HG02938 (cell line): ENCODE data around the gene FLRT3.

ENCODE experiments used
- ATAC-seq: cut with Tn5 transposase; IDR thresholded peaks from one replicate; pipeline ENCODE4 v1.9.1; 2021; ENCODE audit warnings: mild to moderate bottlenecking, moderate library complexity; ENCODE audit not compliant: unreplicated experiment

The FLRT3 gene

DNA sequence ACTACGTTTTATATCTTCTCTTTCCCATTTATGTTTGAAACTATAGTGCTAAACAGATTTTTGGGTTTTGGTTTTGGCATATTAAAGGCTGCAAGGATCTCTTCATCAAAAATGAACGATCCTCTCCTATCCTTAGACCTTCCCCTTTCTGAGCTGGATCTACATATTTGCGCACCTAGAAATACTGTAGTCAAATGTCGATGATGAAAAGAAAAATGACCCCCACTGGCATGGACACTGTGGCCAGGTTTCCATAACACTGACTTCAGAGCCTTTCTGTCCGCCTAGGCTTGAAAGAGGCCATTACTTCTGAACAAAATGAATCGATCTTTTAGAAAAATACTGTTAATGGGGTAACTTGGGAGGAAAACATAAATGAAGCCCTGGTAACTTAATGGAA is 5.8 kb downstream of the FLRT3 start:
- no peak for ATAC-seq

DNA sequence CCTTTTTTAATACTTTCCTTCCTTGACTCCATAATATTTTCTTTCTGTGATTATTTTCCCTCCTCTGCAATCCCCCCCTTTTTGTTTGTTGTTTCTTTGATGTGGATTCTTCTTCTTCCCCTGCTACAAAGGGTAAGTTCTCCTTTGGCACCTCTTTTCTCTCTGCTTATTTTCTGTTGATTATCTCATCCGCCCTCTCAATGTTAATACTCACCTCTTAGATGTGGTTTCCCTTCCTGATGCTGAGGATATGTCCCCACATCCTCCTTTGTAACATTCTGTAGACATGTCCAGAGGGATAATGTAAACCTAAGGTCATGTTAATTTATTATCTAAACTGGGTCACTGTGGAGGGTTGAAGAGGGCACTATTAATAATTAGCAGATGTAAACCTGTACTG is 17.7 kb downstream of the FLRT3 start:
- no peak for ATAC-seq

DNA sequence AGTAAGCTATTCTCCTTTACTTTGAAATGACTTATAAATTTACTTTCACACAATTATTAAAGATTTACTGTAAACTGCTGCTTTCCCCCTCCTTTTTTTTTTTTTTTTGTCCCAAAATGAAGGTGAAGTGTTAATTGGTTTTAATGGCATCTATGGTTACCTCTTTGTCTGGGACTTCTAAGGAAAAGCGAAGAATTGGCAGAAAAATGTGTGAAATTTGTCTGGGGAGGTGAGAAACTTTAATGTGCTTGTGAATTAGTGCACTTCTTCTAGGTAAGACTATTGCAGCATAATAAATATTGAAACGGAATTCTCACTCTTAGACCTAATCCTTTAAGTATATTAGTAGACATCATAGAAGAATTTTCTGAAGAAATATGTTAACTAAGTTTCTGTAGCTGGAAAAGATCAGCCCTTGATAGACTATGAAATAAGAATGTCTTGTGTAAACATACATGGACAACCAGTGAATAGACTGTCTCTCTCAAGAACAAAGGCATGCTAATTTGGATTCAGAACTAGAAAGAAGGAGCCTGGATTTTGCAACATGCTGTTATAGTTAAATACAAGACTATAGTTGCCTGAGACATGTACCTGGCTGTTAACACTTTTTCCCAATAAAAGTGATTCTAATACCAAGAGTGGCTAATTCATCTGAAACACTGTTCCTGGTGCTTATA is 23.9 kb downstream of the FLRT3 start:
- ATAC-seq: no peak

DNA sequence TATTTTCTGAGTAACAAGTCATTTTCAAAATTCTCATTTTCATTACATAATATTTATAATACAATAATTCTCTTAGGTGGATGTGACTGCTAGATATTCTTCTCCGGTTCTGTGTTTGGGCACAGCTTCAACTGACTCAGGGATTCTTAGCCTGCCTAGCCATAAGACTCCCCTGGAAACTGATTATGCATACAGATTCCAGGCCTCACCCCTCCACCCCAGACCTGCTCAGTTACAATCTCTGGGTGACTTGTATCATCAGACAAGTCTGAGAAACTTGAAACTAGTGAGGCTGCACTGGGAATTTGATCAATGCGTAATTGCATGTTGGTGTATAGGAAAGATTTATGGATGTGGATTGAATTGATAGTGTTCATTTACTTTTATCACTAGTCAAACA is 25.4 kb downstream of the FLRT3 start:
- no peak for ATAC-seq

DNA sequence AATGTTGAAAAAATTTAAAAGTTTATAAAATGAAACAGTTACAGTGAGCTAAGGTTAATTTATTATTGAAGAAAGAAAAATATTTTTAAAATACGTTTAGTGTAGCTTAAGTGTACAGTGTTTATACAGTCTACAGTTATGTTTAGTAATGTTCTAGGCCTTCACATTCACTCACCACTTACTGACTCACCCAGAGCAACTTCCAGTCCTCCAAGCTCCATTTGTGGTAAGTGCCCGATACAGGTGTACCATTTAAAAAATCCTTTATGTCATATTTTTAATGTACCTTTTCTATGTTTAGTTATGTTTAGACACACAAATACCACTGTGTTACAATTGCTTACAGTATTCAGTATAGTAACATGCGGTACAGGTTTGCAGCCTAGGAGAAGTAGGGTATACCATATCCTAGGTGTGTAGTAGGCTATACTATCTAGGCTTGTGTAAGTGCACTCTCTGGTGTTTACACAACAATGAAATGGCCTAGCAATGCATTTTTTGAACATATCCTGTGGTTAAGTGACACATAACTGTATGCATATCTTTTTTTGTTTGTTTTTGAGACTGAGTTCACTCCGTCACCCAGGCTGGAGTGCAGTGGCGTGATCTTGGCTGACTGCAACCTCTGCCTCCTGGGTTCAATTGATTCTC is 26.3 kb downstream of the FLRT3 start:
- no peak for ATAC-seq

DNA sequence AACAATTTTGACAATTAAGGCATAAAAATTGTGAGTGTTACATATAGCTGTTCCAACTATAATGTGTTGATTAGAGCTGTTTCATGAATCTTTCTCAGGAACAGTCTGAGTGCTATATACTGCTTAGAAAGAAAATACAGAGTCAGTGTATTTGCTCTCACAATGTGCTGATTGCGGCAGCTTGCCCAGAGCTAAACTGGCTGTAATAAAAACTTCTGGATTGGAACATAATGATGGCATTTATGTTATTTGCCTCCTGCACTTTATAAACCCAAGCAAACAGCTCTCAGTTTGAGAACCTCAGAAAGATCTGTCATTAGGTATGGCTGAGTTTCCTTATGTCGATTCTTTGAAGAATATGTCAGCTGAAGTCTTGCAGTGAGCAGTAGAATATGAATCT is 29.5 kb downstream of the FLRT3 start:
- ATAC-seq: no peak

DNA sequence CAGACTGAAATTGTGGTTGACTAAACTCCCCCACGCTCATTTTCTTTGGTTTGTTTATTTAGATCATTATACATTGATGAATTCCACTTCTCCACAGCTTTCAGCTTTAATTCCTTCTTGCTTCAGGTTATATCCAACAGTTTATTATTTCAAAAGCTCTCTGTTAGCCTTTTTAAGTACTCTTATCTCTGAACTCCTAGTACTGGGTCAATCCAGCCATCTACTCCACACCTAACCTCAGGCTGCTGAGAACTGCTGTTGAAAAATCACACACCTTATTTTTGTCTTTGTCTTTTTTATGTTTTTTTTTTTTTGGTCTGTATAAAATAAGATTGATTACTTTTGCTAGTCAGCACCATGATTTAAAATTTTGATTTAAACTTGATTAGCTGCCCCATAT is 32.9 kb downstream of the FLRT3 start:
- no peak for ATAC-seq

DNA sequence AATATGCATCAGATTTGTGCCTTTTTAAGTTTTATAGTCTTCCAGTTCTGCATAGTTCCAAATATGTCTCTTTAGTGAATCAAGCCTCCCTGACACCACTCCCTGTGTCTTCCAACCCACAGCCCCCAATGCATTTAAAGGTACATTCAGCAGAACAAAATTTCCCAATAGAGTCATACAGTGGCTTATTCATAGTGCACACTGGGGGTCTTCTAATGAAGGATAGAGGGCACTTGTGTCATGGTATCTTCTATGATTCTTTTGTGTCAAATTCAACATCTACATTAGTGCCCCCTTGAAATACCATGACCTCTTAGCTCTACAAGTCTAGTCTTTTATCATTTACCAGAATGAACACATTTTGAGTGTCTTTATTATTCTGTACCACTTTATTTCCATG is 33.8 kb downstream of the FLRT3 start:
- no peak for ATAC-seq

DNA sequence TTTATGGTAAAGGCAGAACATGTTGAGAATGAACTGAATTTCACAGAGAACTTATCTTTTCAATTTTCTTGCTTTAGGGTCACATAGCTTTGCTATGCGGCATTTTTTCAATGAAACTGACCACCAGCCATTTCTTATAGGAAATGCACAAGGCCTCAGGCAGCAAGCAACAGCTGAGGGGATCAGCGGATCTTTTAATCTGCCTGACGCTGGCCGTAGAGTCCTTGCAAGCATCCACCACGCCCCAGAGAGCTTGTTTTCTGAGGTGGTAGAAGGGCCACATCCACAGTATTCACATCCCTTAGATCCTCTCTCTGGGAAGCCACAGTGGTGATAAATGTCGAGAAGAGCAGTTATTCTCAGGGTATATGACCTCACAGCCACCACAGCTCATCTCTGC is 34.3 kb downstream of the FLRT3 start:
- no peak for ATAC-seq

DNA sequence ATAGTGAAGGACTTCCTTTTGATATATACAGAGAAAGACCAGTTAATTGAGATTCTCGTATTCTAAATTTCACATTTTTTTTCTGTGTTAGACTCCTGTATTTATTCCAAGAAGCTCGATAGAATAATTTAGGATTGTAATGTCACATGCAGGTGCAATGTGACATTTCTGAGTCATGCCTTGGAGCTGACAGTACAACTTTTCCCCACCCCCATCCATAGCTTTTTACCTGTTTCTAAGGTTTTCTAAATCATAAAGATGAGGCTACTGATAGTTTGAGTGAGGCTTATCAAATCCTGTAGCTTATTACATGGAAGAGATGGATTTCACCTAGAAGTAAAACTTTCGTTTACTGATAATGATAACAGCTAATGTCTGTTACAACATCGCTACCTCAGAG is 37.6 kb downstream of the FLRT3 start:
- no peak for ATAC-seq

DNA sequence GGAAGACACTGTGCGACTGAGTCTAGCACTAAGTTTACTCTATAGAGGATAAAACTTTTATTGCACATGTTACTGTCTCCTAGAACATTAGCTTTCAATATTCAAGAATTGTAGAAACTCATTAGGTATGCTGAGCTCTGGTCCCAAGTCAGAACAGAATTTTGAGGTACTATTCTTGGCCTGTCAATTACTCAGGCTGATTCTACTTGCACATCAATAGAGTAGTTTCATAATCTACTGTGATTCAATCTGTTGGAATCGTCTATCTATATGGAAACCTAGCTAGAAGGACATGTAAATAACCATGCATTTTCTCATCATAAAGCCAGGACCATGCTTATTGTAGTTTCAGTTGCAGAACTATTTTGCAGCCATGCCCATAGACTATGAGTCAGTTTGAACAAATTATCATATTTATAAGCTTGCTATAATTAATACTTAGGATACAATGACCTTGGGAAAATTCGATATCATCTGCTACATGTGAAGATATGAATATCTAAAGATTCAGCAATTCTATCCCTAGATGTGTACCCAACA is 41.6 kb downstream of the FLRT3 start:
- ATAC-seq: no peak

DNA sequence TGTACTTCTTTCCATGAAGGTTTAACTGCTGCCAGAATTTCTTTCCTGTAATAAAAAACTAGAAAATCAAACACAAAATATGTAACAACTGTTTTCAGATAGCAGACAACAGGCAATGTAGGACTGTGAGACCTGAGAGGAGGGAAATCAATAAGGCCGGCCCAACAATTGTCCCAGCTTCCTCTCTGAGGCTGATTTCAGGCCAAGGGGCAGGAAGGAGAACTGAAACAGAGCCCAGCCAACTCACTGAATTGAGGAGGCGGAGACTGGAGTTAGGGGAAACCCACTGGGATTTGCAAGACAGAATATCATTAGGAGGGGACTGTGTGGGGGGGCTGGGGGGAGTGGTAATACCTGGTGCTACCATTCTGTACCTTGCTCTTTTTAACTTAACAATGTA is 42.2 kb downstream of the FLRT3 start:
- ATAC-seq: no peak

DNA sequence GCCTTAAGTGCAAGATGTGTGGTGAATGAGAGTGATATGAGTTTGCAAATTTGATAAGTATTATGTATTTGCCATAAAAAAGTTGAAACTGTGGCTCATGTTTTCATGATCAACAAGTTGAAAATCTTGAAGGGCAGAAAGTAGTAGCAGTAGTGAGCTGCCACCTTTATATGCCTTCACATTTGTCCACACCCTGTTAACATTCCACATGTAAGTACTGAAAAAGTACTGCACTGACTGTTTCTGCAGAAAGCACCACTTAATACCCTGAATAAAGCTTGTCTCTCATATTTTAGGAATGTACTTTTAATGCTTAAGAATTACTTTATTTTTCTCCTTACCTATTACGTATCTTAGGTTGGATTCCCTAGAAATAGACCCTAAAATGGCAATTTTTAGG is 45.9 kb downstream of the FLRT3 start:
- no peak for ATAC-seq

DNA sequence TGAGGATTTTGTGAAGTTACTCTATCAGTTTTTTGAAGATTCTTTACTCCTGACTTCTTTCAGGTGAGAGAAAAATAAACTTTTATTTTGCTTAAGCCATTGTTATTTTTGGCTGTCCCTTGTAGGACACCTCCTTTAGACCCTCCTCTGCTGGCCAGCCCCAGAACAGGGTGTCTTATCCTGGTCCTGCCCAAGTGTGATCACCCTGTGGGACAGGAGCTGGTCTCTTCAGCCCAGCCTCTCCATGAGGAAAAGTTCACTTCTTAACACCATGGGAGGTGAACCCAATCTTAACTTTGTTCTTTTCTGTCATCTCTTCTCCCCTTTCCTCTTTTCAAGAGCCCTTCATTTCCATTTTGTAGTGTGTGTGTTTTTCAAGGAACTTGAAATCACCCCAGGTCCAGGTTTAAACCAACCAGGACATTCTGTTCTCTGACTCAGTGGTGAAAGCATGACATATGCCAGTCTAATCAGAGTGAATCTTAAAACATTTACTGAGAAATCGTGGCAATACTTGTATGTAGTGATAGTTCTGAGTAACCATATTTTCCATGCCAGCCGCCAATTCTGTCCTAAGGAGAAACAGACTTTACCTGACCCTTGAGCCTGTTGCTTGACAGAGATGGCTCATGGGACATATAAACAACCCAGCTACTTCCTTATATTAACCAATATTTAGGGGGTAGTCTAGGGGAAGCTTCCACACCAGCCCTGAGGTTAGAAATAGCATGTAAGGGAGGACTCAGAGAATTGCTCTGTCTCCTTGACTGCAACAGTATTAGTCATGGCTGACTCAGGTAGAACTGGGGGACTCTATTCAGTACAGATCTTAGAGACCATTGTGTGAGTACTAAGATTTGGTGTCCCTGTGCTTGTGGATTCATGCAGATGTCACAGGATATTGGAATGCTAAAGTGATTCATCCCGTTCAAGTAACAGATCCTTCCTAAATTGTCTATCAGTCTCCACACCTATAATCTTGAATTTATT is 48.8 kb downstream of the FLRT3 start:
- no peak for ATAC-seq

DNA sequence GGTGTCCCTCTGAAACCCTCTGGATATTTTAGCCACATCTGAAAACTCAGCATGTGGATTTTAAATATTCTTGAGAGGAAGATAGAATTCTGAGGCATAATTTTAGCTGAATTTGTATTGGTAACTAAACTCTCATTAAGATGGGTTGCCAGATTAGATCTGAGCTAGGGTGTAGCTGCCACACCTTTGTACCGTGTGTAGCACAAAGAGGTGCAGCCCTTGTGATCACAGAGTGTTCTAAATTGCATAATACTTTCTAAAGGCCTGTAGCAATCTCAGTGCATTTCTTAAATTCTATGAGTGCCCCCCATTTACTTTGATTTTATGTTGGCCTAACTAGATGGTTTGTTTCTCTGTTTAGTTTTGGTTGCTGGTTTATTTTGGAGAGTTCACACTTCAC is 53.0 kb downstream of the FLRT3 start:
- ATAC-seq: no peak

DNA sequence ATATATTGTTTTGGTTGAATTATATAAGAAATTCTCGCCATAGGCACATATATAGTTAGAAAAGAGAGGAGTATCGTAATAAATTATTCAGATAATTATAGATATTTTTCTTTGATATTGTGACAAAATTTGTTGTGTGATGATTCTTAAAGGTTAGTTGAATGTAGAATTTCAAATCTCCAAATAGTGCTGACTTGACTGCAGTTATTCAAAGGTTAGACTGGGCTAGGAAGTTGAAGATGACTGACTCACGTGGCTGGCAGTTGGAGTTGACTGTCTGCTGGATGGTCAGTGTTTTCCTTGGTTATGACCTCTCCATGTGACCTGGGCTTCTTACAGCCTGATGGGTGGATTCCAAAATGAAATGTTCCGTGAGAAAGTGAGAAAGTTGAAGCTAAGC is 55.3 kb downstream of the FLRT3 start:
- no peak for ATAC-seq
